ENCODE results near the gene LMNTD2. TPM values are rescaled to one million over a fixed set of nuclear protein-coding genes. Genes with fewer than 3 reads are reported as not detected.

The LMNTD2 gene
- polyA plus RNA-seq, 1 donor from 2014 or later: 0.61 TPM

GRCh38 chr11:581752-582151 lies 21.2 kb upstream of the LMNTD2 start:
- Histone ChIP-seq H3K9ac (ENCODE audit: low read length) (no peak overlapping the region), H3K4me3 (ENCODE audit: low read length) (no peak overlapping the region), H3K27me3 (ENCODE audit: insufficient read depth, low read depth, low read length) (no peaks in the 10 kb centered on the region), H3K36me3 (ENCODE audit: insufficient read depth, low read length) (peaks cover 4% of the 10 kb centered on the region), H3K9me3 (ENCODE audit: low read length) (no peaks in the 10 kb centered on the region), H3K27ac (ENCODE audit: low read length) (no peak overlapping the region), H3F3A (ENCODE audit: insufficient read depth, low read length, poor library complexity, severe bottlenecking) (no peaks in the 10 kb centered on the region), H4K20me1 (ENCODE audit: insufficient read depth) (peaks cover 16% of the 10 kb centered on the region), H3K9me2 (ENCODE audit: insufficient read depth, low read length) (no peaks in the 10 kb centered on the region), H2AFZ (ENCODE audit: low read depth, low read length) (no peak overlapping the region), H3K79me2 (replicated peaks; ENCODE audit: insufficient read depth, low read length) (peaks cover 39% of the 10 kb centered on the region), H3K4me2 (ENCODE audit: low read length) (no peak overlapping the region)
- TF ChIP-seq CTCF (IDR thresholded peaks at IDR 0.05; ENCODE audit: poor library complexity, severe bottlenecking): no peak
- no peak for TF ChIP-seq TAF1 (IDR thresholded peaks at IDR 0.05; ENCODE audit: low read depth)
- no peak for TF ChIP-seq REST (IDR thresholded peaks at IDR 0.05; ENCODE audit: borderline replicate concordance)
- no peak for TF ChIP-seq POLR2AphosphoS5 (IDR thresholded peaks at IDR 0.05)
- no peak for TF ChIP-seq SMC3 (conservative IDR thresholded peaks at IDR 0.05; ENCODE audit: poor library complexity)

GRCh38 chr11:581342-581741 lies 20.8 kb upstream of the LMNTD2 start:
- Histone ChIP-seq H3K79me2 (replicated peaks; ENCODE audit: insufficient read depth, low read length) (peaks cover 39% of the 10 kb centered on the region), H3K4me3 (ENCODE audit: low read length) (no peak overlapping the region), H2AFZ (ENCODE audit: low read depth, low read length) (no peak overlapping the region), H3K36me3 (ENCODE audit: insufficient read depth, low read length) (peaks cover 4% of the 10 kb centered on the region), H3K27ac (ENCODE audit: low read length) (no peak overlapping the region), H3K9me3 (ENCODE audit: low read length) (no peaks in the 10 kb centered on the region), H3K9me2 (ENCODE audit: insufficient read depth, low read length) (no peaks in the 10 kb centered on the region), H3K27me3 (ENCODE audit: insufficient read depth, low read depth, low read length) (no peaks in the 10 kb centered on the region), H3F3A (ENCODE audit: insufficient read depth, low read length, poor library complexity, severe bottlenecking) (no peaks in the 10 kb centered on the region), H4K20me1 (ENCODE audit: insufficient read depth) (peaks cover 16% of the 10 kb centered on the region), H3K4me2 (ENCODE audit: low read length) (no peak overlapping the region), H3K9ac (ENCODE audit: low read length) (no peak overlapping the region)
- TF ChIP-seq SMC3 (conservative IDR thresholded peaks at IDR 0.05; ENCODE audit: poor library complexity) (no peak), RAD21 (conservative IDR thresholded peaks at IDR 0.05) (no peak)

GRCh38 chr11:579830-580601 lies 19.5 kb upstream of the LMNTD2 start:
- TF ChIP-seq CTCF (IDR thresholded peaks at IDR 0.05; ENCODE audit: poor library complexity, severe bottlenecking) (no peak), MXI1 (conservative IDR thresholded peaks at IDR 0.05; ENCODE audit: poor library complexity, severe bottlenecking) (no peak), EP300 (conservative IDR thresholded peaks at IDR 0.05; ENCODE audit: poor library complexity, severe bottlenecking) (no peak), REST (IDR thresholded peaks at IDR 0.05; ENCODE audit: borderline replicate concordance) (no peak), SMC3 (conservative IDR thresholded peaks at IDR 0.05; ENCODE audit: poor library complexity) (no peak), EZH2 (IDR thresholded peaks at IDR 0.05; ENCODE audit: borderline replicate concordance, insufficient read depth, low read length, poor library complexity, severe bottlenecking) (no peak), RAD21 (conservative IDR thresholded peaks at IDR 0.05) (no peak), TAF1 (IDR thresholded peaks at IDR 0.05; ENCODE audit: low read depth) (no peak), POLR2AphosphoS5 (IDR thresholded peaks at IDR 0.05) (no peak)
- Histone ChIP-seq H3K27ac (ENCODE audit: low read length) (no peak overlapping the region), H3K4me3 (ENCODE audit: low read length) (no peak overlapping the region), H3K9me2 (ENCODE audit: insufficient read depth, low read length) (no peaks in the 10 kb centered on the region), H4K20me1 (ENCODE audit: insufficient read depth) (peaks cover 16% of the 10 kb centered on the region), H3K36me3 (ENCODE audit: insufficient read depth, low read length) (peaks cover 4% of the 10 kb centered on the region), H3F3A (ENCODE audit: insufficient read depth, low read length, poor library complexity, severe bottlenecking) (no peaks in the 10 kb centered on the region), H3K79me2 (replicated peaks; ENCODE audit: insufficient read depth, low read length) (peaks cover 39% of the 10 kb centered on the region), H3K9ac (ENCODE audit: low read length) (no peak overlapping the region), H3K9me3 (ENCODE audit: low read length) (no peaks in the 10 kb centered on the region), H3K27me3 (ENCODE audit: insufficient read depth, low read depth, low read length) (no peaks in the 10 kb centered on the region), H2AFZ (ENCODE audit: low read depth, low read length) (no peak overlapping the region), H3K4me2 (ENCODE audit: low read length) (no peak overlapping the region)
